Glutamatergic neuron (in vitro differentiated cells): ENCODE results near the gene PIP4K2A. TPM values are rescaled to one million over a fixed set of nuclear protein-coding genes. Genes with fewer than 3 reads are reported as not detected.

ENCODE experiments used
- DNase-seq: peaks from one replicate; pipeline ENCODE4 v3.0.0; 2022
- H3K27ac Mint-ChIP-seq: one replicate; pipeline ENCODE4 v1.8.0; 2020; ENCODE audit warnings: mild to moderate bottlenecking, mixed read lengths, inconsistent platforms; ENCODE audit not compliant: unreplicated experiment
- H3K27me3 Mint-ChIP-seq: one replicate; pipeline ENCODE4 v1.8.0; 2020; ENCODE audit warnings: mild to moderate bottlenecking, moderate library complexity, mixed read lengths, inconsistent platforms; ENCODE audit not compliant: unreplicated experiment
- H3K36me3 Mint-ChIP-seq: one replicate; pipeline ENCODE4 v1.8.0; 2020; ENCODE audit warnings: mild to moderate bottlenecking, mixed read lengths, inconsistent platforms; ENCODE audit not compliant: unreplicated experiment
- H3K4me1 Mint-ChIP-seq: one replicate; pipeline ENCODE4 v1.8.0; 2020; ENCODE audit warnings: mild to moderate bottlenecking, low read depth, mixed read lengths, inconsistent platforms; ENCODE audit not compliant: unreplicated experiment
- H3K4me3 Mint-ChIP-seq: one replicate; pipeline ENCODE4 v1.8.0; 2020; ENCODE audit warnings: mild to moderate bottlenecking, mixed read lengths, inconsistent platforms; ENCODE audit not compliant: unreplicated experiment
- H3K9me3 Mint-ChIP-seq: one replicate; pipeline ENCODE4 v1.8.0; 2020; ENCODE audit warnings: mild to moderate bottlenecking, moderate library complexity, mixed read lengths, inconsistent platforms; ENCODE audit not compliant: unreplicated experiment
- total RNA-seq: library from RNA; stranded (reverse); fragmentation: NEBNext Ultra II Directional; extraction: Animal tissue kit (Norgen Biotek cat#: 25700); gene quantifications from one replicate; pipeline ENCODE4 v1.2.1, GENCODE V29; 2021; ENCODE audit not compliant: unreplicated experiment
- TF ChIP-seq, protein P1 (sequence below): fragments of 200-600 bp; sonication (generic); IDR thresholded peaks from one replicate; pipeline ENCODE4 v1.5.0; 2021; ENCODE audit not compliant: partially characterized antibody, unreplicated experiment

The PIP4K2A gene
- total RNA-seq, 1 donor from 2014 or later, result 20.7 TPM

DNA sequence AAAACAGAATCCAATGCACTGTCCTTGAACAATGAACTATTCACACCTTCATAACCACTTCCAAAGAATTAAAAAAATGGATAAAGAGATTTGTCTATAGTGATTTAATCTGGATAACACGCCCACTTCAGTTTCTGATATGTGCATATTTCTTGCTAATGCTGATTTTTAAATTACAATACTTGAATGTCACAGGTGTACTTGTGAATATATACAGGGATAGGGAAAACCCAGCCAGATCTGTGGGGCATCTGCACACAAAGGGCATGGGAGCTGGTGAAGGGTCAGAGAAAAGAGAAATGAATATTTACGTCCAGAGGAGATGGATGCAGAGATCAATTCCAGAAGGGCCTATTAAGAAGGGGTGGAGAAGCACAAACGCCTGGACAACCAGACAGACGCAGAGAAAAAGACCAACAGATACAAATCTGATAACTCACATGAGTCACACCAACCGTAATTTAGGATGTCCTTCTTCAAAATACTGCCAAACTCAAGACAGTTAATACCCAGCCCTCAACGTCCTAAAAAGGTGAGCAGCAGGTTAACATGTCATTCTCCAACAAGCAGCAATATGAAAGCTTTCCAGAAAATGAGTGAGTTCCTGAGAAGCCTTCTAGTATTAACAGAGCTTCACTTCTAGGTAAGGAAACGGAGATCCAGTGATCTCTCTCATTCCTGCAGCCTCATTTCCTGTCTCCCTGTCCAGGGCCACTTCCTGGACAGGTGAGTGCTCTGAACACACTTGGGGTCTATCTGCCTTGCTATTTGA lies 41.9 kb downstream of the PIP4K2A start:
- Mint-ChIP-seq H3K27ac (no peak overlapping the region), H3K4me3 (peak overlapping the region; percentile 1), H3K36me3 (no peaks in the 10 kb centered on the region), H3K4me1 (peaks cover 10% of the 10 kb centered on the region), H3K9me3 (no peaks in the 10 kb centered on the region), H3K27me3 (no peaks in the 10 kb centered on the region)
- no peak for DNase-seq
- TF ChIP-seq, protein P1, sequence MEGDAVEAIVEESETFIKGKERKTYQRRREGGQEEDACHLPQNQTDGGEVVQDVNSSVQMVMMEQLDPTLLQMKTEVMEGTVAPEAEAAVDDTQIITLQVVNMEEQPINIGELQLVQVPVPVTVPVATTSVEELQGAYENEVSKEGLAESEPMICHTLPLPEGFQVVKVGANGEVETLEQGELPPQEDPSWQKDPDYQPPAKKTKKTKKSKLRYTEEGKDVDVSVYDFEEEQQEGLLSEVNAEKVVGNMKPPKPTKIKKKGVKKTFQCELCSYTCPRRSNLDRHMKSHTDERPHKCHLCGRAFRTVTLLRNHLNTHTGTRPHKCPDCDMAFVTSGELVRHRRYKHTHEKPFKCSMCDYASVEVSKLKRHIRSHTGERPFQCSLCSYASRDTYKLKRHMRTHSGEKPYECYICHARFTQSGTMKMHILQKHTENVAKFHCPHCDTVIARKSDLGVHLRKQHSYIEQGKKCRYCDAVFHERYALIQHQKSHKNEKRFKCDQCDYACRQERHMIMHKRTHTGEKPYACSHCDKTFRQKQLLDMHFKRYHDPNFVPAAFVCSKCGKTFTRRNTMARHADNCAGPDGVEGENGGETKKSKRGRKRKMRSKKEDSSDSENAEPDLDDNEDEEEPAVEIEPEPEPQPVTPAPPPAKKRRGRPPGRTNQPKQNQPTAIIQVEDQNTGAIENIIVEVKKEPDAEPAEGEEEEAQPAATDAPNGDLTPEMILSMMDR, result no peak

DNA sequence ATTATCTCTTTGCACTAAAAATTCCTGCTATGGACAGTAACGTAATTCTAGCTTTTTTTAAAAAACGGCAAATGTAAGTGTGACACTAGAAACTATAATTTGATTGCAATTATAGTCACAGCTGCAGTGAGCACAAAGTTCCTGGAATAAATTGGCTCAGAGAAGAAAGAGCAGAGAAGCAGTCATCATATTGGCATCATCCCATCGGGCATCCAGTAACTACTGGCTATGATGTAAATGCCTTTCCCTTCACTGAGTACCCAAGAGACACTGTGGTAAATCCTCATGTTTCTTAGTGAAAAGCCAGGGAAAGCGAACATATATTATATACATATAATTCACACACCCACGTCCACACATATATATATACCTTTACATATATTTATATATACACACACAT lies 43.6 kb downstream of the PIP4K2A start:
- Mint-ChIP-seq H3K27ac (no peak overlapping the region), H3K9me3 (peaks cover 2% of the 10 kb centered on the region), H3K4me3 (no peak overlapping the region), H3K4me1 (peaks cover 10% of the 10 kb centered on the region), H3K36me3 (no peaks in the 10 kb centered on the region), H3K27me3 (peaks cover 3% of the 10 kb centered on the region)
- TF ChIP-seq, protein P1, result no peak
- DNase-seq, result no peak

DNA sequence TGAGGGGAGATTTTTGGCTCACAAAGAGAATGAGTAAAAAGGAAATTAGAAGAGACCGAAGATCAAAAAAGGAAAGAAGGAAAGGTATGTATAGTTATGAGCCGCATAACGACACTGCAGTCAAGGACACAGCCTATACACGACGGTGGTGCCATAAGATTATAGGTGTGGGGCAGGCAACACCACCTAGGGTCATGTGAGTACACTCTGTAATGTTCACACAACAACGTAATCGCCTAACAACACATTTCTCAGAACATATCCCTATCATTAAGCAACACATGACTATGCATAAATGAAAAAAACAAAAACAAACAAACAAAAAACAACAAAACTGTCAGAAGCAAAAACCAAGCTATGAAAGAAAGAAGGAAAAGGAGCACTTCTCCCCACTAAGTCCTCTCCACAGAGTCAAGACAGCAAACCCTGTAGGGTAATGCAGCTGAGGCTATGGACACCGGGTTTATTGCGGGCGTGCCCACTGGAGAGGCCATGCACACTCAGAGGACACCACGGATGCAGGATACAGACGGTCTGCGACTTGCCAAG lies 45.1 kb downstream of the PIP4K2A start:
- Mint-ChIP-seq H3K27ac (no peak overlapping the region), H3K27me3 (peaks cover 3% of the 10 kb centered on the region), H3K4me3 (no peak overlapping the region), H3K4me1 (peaks cover 10% of the 10 kb centered on the region), H3K36me3 (no peaks in the 10 kb centered on the region), H3K9me3 (peaks cover 2% of the 10 kb centered on the region)
- TF ChIP-seq, protein P1, result no peak
- no peak for DNase-seq

DNA sequence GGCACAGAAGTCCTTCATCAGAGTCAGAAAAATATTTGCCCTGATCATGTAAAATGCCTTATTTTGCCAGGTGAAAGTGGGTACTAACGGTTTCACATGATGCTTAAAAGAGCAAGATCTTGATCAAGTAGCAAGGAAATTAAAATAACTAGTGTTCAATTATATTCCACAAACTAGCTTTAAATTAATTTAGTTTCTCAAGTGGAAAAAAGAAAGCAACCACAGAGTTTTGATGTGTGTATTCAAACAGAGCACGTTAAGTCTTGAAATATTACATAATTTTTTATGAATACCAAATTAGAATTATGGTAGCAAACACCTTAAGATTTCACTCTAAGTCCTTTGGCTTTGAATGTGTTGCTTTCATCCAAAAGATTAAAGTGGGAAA lies 47.3 kb downstream of the PIP4K2A start:
- no peak overlapping the region for H3K4me3 Mint-ChIP-seq
- no peaks in the 10 kb centered on the region for H3K36me3 Mint-ChIP-seq
- H3K9me3 Mint-ChIP-seq, result peaks cover 2% of the 10 kb centered on the region
- peaks cover 5% of the 10 kb centered on the region for H3K4me1 Mint-ChIP-seq
- H3K27ac Mint-ChIP-seq, result no peak overlapping the region
- TF ChIP-seq, protein P1, result no peak
- DNase-seq, result no peak
- peaks cover 3% of the 10 kb centered on the region for H3K27me3 Mint-ChIP-seq
